Measurements from ENCODE around the gene KRT14. TPM values are rescaled to one million over a fixed set of nuclear protein-coding genes. Genes with fewer than 3 reads are reported as not detected.
"Not testable (repeated sequence)": the region's sequence is repeated elsewhere in the genome, so short reads cannot be mapped to it uniquely, and the experiment has no call there.

Gene KRT14
- total RNA-seq, 2 experiments from 2014 or later = not detected

DNA sequence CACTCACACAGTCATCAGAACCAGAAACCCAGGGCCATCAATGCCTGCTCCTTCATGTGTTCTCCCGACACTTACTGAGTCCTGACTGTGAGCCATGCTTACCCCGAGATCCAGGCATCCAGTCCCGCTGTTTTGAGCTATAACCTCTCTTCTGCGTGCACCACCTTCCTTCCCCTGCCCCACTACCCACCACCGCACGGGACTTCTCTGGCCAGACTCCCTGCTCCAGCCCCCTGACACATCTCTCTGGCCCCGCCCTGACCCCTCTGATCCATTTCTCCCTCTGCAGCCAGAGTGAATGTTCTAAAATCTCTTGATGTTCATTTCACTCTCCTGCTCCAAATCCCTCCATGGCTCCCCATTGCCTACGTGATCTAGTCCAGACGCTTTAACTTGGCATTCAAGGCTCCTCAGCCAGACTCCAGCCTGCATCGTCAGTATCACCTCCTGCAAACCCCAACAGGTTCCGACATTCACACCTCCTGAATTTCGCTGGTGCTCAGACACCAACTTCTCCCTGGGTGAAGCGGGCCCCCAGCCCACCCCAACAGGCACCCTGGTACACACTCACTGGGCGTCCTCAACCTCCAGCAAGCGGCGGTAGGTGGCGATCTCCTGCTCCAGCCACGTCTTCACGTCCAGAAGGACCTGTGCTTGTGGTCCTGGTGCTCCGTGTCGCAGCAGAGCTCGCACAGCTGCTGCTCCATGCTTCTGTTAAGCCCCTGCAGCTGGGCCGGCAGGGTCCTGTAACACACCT is 40.8 kb upstream of the KRT14 start:
- POLR2A ChIA-PET = no interaction called here
- no peak for DNase-seq
- Mint-ChIP-seq H3K4me1 (ENCODE audit: low read depth) (no peaks in the 10 kb centered on the region), H3K36me3 (no peaks in the 10 kb centered on the region), H3K27me3 (peaks cover 3% of the 10 kb centered on the region), H3K4me3 (no peak overlapping the region), H3K27ac (no peak overlapping the region), H3K9me3 (no peaks in the 10 kb centered on the region)
- intact Hi-C loops (cut with micrococcal nuclease) = no loop called here
- CTCF ChIA-PET = interaction anchor here (0.9 kb wide), 1 partner anchor 21 kb away, joined by 3 read pairs; no protein-coding TSS in a partner anchor

- H3K27me3 Mint-ChIP-seq; H3K36me3 Mint-ChIP-seq; H3K4me3 Mint-ChIP-seq; POLR2A ChIA-PET; DNase-seq; H3K27ac Mint-ChIP-seq; H3K4me1 Mint-ChIP-seq (ENCODE audit: low read depth); intact Hi-C loops (cut with micrococcal nuclease); H3K9me3 Mint-ChIP-seq: not testable (repeated sequence)
- CTCF ChIA-PET = interaction anchor here (0.9 kb wide), 1 partner anchor 22 kb away, joined by 3 read pairs; no protein-coding TSS in a partner anchor
These were observed 40.2 kb upstream of the KRT14 start for GRCh38 chr17:41626914-41627295.

GRCh38 chr17:41626028-41626913 is 39.6 kb upstream of the KRT14 start:
- H3K4me1 Mint-ChIP-seq (ENCODE audit: low read depth); H3K36me3 Mint-ChIP-seq; H3K27ac Mint-ChIP-seq; intact Hi-C loops (cut with micrococcal nuclease); POLR2A ChIA-PET; H3K27me3 Mint-ChIP-seq; DNase-seq; H3K4me3 Mint-ChIP-seq; H3K9me3 Mint-ChIP-seq: not testable (repeated sequence)
- CTCF ChIA-PET = interaction anchor here (0.9 kb wide), 1 partner anchor 23 kb away, joined by 3 read pairs; no protein-coding TSS in a partner anchor

DNA sequence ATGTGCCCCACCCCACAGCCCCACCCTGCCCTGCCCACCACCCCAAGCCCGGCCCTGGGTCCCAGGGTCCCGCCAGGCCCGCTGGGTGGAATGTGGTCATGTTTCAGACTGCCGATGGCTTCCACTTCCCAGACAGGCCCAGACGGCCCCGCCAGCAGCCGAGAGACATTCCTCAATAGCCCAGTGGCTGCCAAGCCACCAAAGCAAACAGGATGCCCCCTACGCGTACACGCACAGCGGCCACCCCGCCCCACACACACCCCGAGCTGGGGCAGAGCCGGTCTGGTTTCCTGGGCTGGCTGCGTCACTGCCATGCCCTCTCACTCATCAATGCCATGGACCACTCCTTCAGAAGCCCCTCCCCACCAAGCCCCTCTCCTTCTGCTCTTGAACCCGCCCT is 38.9 kb upstream of the KRT14 start:
- Mint-ChIP-seq H3K4me1 (ENCODE audit: low read depth) (no peaks in the 10 kb centered on the region), H3K4me3 (no peak overlapping the region), H3K27me3 (peaks cover 3% of the 10 kb centered on the region), H3K9me3 (no peaks in the 10 kb centered on the region), H3K27ac (no peak overlapping the region), H3K36me3 (no peaks in the 10 kb centered on the region)
- DNase-seq = no peak
- CTCF ChIA-PET = no interaction called here
- intact Hi-C loops (cut with micrococcal nuclease) = no loop called here
- POLR2A ChIA-PET = no interaction called here

DNA sequence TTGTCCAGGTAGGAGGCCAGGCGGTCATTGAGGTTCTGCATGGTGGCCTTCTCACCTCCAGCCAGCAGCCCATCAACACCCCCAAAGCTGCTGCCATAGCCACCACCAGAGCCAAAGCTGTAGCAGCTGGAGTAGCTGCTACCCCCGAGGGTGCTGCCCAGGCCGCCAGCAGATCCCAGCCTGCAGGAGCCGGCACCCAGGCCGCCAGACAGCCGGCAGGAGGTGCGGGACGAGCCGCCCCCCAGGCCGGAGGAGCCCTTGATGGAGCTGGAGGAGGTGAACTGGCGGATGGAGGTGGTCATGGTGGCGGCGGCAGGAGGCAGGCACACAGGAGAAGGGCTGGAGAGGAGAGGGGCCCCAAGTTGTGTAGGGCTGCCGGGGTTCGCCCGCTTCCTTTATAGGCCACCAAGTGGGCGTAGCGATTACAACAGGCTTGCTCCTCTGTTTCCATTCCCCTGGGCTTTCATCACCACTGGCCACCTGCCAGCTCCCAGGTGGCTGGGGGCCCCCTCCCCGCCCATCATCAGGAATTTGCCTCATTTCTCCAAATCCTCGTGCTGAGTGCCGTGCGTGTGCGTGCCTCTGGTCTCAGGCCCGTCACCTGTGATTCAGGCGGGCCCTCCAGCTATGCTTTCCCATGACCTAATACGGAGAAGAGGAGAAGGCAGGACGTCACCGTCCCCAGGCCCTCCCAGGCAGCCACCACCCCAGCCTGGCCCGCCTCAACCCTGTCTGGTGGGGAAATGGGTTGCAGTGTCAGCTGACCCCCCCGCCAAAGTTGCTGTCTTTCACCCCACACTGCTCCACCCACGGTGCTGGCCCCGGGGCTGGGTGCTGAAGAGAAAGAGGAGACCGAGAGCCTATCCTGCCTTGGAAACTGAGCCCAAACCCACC is 37.8 kb upstream of the KRT14 start, which contains the start of gene KRT17:
KRT17 (minus strand) TSS at position 368 of the 894 bp plus-strand sequence; CDS start at position 302, 66 bp downstream.
- no peak for DNase-seq
- Mint-ChIP-seq H3K36me3 (no peaks in the 10 kb centered on the region), H3K4me1 (ENCODE audit: low read depth) (no peaks in the 10 kb centered on the region), H3K9me3 (no peaks in the 10 kb centered on the region), H3K4me3 (no peak within 1 kb of the TSS), H3K27ac (no peak within 1 kb of the TSS), H3K27me3 (peaks cover 9% of the 10 kb centered on the region)
- ChIA-PET CTCF (interaction anchor here (1.1 kb wide), 1 partner anchor 25 kb away, joined by 3 read pairs; no protein-coding TSS in a partner anchor), POLR2A (no interaction called here)
- intact Hi-C loops (cut with micrococcal nuclease) = no loop called here

GRCh38 chr17:41623184-41623861 is 36.6 kb upstream of the KRT14 start:
- H3K27ac Mint-ChIP-seq; DNase-seq; H3K9me3 Mint-ChIP-seq; H3K36me3 Mint-ChIP-seq; POLR2A ChIA-PET; H3K4me1 Mint-ChIP-seq (ENCODE audit: low read depth); intact Hi-C loops (cut with micrococcal nuclease); H3K4me3 Mint-ChIP-seq: not testable (repeated sequence)
- CTCF ChIA-PET = interaction anchor here (1.1 kb wide), 1 partner anchor 27 kb away, joined by 3 read pairs; no protein-coding TSS in a partner anchor
- peaks cover 12% of the 10 kb centered on the region for H3K27me3 Mint-ChIP-seq

- intact Hi-C loops (cut with micrococcal nuclease); H3K27ac Mint-ChIP-seq; DNase-seq; H3K4me1 Mint-ChIP-seq (ENCODE audit: low read depth); H3K36me3 Mint-ChIP-seq; H3K9me3 Mint-ChIP-seq; H3K4me3 Mint-ChIP-seq; CTCF ChIA-PET; POLR2A ChIA-PET: not testable (repeated sequence)
- peaks cover 12% of the 10 kb centered on the region for H3K27me3 Mint-ChIP-seq
These were observed 35.9 kb upstream of the KRT14 start for GRCh38 chr17:41622340-41623183.

DNA sequence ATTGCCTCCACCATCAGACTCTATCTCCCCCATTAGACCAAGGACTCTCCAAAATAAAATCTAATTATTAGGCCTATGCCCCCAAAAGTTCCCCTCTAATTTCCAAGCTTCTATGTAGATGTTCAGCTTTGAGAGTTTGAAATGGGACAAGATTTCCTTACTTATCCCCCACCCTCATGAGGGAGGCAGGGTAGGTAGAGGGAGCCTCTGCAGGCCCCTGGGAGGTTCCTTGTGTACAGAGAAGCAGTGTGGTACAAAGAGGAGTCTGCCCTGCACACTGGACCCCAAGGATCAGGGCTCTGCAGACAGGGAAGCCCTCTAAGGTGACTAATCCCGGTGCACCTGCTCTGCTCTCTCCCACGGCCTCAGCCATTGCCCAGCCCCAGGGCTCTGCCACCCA is 35.2 kb upstream of the KRT14 start:
- H3K27me3 Mint-ChIP-seq = peaks cover 12% of the 10 kb centered on the region
- ChIA-PET CTCF (no interaction called here), POLR2A (no interaction called here)
- H3K4me3 Mint-ChIP-seq = no peak overlapping the region
- intact Hi-C loops (cut with micrococcal nuclease) = no loop called here
- no peak for DNase-seq
- no peaks in the 10 kb centered on the region for H3K36me3 Mint-ChIP-seq
- H3K9me3 Mint-ChIP-seq = no peaks in the 10 kb centered on the region
- H3K27ac Mint-ChIP-seq = no peak overlapping the region
- no peaks in the 10 kb centered on the region for H3K4me1 Mint-ChIP-seq (ENCODE audit: low read depth)

DNA sequence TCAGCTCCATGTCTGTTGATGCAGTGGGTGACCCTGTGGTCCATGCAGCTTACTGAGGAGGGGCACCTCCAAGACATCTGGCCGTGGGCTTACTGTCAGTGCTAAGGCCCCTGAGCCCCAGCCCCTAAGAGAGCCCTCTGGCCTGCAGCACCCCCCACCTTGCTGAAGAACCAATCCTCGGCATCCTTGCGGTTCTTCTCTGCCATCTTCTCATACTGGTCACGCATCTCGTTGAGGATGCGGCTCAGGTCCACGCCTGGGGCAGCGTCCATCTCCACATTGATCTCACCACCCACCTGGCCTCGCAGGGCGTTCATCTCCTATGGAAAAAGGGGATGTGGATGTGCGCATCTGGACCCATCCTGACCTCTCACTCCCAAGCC is 34.7 kb upstream of the KRT14 start:
- intact Hi-C loops (cut with micrococcal nuclease); POLR2A ChIA-PET; H3K27ac Mint-ChIP-seq; H3K9me3 Mint-ChIP-seq; DNase-seq; H3K36me3 Mint-ChIP-seq; H3K4me1 Mint-ChIP-seq (ENCODE audit: low read depth); H3K4me3 Mint-ChIP-seq: not testable (repeated sequence)
- H3K27me3 Mint-ChIP-seq = peaks cover 12% of the 10 kb centered on the region
- CTCF ChIA-PET = interaction anchor here (1.0 kb wide), 1 partner anchor 27 kb away, joined by 3 read pairs; no protein-coding TSS in a partner anchor

DNA sequence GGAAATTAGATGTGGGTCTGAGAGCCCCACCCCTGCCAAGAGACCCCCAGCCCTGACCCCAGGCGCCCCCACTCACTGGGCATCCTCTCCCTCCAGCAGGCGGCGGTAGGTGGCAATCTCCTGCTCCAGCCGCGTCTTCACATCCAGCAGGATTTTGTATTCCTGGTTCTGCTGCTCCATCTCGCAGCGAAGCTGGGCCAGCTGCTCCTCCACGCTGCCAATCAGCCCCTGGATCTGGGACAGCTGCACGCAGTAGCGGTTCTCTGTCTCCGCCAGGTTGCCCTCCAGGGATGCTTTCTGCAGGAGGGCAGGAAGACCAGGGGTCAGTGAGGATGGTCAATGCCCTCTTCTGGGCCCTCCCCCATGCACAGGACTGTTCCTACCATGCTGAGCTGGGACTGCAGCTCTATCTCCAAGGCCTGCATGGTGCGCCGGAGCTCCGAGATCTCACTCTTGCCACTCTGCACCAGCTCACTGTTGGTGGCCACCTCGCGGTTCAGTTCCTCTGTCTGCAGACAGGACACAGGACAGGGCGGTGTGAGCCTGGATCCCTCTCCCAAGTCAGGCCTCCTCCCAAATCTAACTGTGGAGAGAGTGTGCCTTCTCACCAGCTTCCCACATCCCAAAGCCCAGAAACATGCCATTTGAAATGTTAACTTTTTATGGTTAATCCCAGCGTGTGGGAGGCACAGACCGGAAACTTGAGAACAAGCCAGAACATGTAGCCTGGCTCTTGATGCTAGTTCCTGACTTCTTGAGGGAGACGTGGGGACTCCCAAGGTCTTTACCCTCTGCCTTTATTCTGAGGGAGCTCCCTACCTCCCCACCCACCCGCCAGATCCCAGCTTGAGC is 34.1 kb upstream of the KRT14 start:
- Mint-ChIP-seq H3K36me3 (no peaks in the 10 kb centered on the region), H3K4me3 (no peak overlapping the region), H3K4me1 (ENCODE audit: low read depth) (no peaks in the 10 kb centered on the region), H3K27me3 (peaks cover 11% of the 10 kb centered on the region), H3K9me3 (no peaks in the 10 kb centered on the region), H3K27ac (no peak overlapping the region)
- DNase-seq = no peak
- CTCF ChIA-PET = interaction anchor here (0.6 to 1.0 kb wide), 2 partner anchors 28 to 76 kb away, joined by 3 read pairs; no protein-coding TSS in a partner anchor
- POLR2A ChIA-PET = no interaction called here
- intact Hi-C loops (cut with micrococcal nuclease) = no loop called here

Data from activated CD4-positive, alpha-beta memory T cell treated with anti-CD3 and anti-CD28 coated beads for 36 hours (primary cell).